CD4-positive, CD25-positive, alpha-beta regulatory T cell (primary cell): Measurements from ENCODE around the gene MTIF3. TPM values are rescaled to one million over a fixed set of nuclear protein-coding genes. Genes with fewer than 3 reads are reported as not detected.

ENCODE experiments used
- ATAC-seq, 2 donors: fragments of 150-1000 bp; cut with Tn5 transposase; one replicate each; pipeline ENCODE4 v1.10.0; 2021; ENCODE audit warnings: low read depth in 2 of 2, moderate number of reproducible peaks in 2 of 2, moderate library complexity in 1 of 2
- DNase-seq, 3 donors: peaks; one replicate each; pipeline versions ENCODE4 v3.0.0 to v3.0.0-alpha.2; 2012 to 2022; ENCODE audit warnings: mixed read lengths in 1 of 3
- H3K27ac ChIP-seq: one replicate; pipeline ENCODE4 v1.7.0; 2013; ENCODE audit warnings: mild to moderate bottlenecking, low read length; ENCODE audit not compliant: insufficient read depth, poor library complexity, severe bottlenecking
- H3K27me3 ChIP-seq: one replicate; pipeline ENCODE4 v1.7.0; 2013; ENCODE audit warnings: low read length; ENCODE audit not compliant: control insufficient read depth, insufficient read depth
- H3K36me3 ChIP-seq: one replicate; pipeline ENCODE4 v1.7.0; 2013; ENCODE audit warnings: mild to moderate bottlenecking, low read length, moderate library complexity; ENCODE audit not compliant: control insufficient read depth, insufficient read depth
- H3K4me1 ChIP-seq: 2 replicates; pipeline ENCODE4 v1.7.0; 2013; ENCODE audit warnings: mild to moderate bottlenecking, low read length; ENCODE audit not compliant: insufficient read depth, control insufficient read depth, poor library complexity, severe bottlenecking
- H3K4me3 ChIP-seq: one replicate; pipeline ENCODE4 v1.7.0; 2013; ENCODE audit warnings: low read depth, mild to moderate bottlenecking, low read length, moderate library complexity
- H3K9me3 ChIP-seq, 2 experiments: 1 replicate in 1 of 2; 2 replicates in 1 of 2; pipeline ENCODE4 v1.7.0; 2013; ENCODE audit warnings: low read length in 2 of 2, mild to moderate bottlenecking in 1 of 2, moderate library complexity in 1 of 2; ENCODE audit not compliant: control insufficient read depth in 2 of 2
- H3K27ac Mint-ChIP-seq, 3 donors: one replicate each; pipeline ENCODE4 v1.8.0; 2020 to 2022; ENCODE audit warnings: mild to moderate bottlenecking in 3 of 3, mixed read lengths in 3 of 3, moderate library complexity in 2 of 3
- H3K27me3 Mint-ChIP-seq: one replicate; pipeline ENCODE4 v1.8.0; 2022; ENCODE audit warnings: mild to moderate bottlenecking, mixed read lengths
- H3K36me3 Mint-ChIP-seq: one replicate; pipeline ENCODE4 v1.8.0; 2020; ENCODE audit warnings: mixed read lengths
- H3K4me1 Mint-ChIP-seq, 4 donors: one replicate each; pipeline ENCODE4 v1.8.0; 2020 to 2022; ENCODE audit warnings: mixed read lengths in 4 of 4, mild to moderate bottlenecking in 1 of 4
- H3K4me3 Mint-ChIP-seq, 4 donors: one replicate each; pipeline ENCODE4 v1.8.0; 2020 to 2022; ENCODE audit warnings: mild to moderate bottlenecking in 4 of 4, mixed read lengths in 4 of 4, moderate library complexity in 3 of 4
- H3K9me3 Mint-ChIP-seq, 7 donors: one replicate each; pipeline ENCODE4 v1.8.0; 2020 to 2022; ENCODE audit warnings: mixed read lengths in 7 of 7, mild to moderate bottlenecking in 3 of 7, moderate library complexity in 2 of 7
- polyA plus RNA-seq, 4 donors: library from polyadenylated mRNA; unstranded; fragments of 300-500 nt; fragmentation: Illumina TruSeq; gene quantifications; one replicate each; pipeline ENCODE4 v1.2.3, GENCODE V29; 2021
- total RNA-seq: library from RNA; stranded (reverse); gene quantifications from one replicate; pipeline ENCODE4 v1.2.3, GENCODE V29; 2022

Gene MTIF3
- total and polyA plus RNA-seq, 5 donors from 2014 or later = 48.9 to 114 (median 97.7) TPM

DNA sequence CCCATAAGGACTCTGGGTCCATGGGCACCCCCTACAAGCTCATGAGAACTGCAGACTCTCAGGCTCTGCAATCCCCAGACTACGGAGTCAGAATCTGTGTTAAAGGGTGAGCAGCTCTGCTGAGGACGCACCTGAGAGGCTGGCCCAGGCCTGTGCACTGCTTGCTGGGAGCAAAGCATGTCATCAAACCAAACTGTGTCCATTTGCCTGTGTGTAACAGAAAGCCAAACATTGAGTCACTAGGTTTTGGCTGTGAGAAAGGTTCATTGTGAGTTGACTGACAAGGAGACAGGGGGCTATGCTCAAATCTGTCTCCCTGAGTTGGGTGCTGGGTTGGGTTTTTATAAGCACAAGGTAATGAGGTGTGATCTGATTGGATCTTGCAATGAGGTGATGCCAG is 22.1 kb upstream of the MTIF3 start:
- DNase-seq (no peak), ATAC-seq (no peak)
- Histone ChIP-seq H3K36me3 (no peaks in the 10 kb centered on the region), H3K9me3 (no peaks in the 10 kb centered on the region), H3K27me3 (no peaks in the 10 kb centered on the region), H3K4me3 (no peak overlapping the region), H3K27ac (no peak overlapping the region), H3K4me1 (peaks cover 8% of the 10 kb centered on the region)
- no peak overlapping the region for H3K27ac Mint-ChIP-seq
- no peaks in the 10 kb centered on the region for H3K9me3 Mint-ChIP-seq
- peaks cover 3 to 11% (median 8%) of the 10 kb centered on the region in 4 donors for H3K4me1 Mint-ChIP-seq
- H3K4me3 Mint-ChIP-seq = no peak overlapping the region
- H3K36me3 Mint-ChIP-seq = no peaks in the 10 kb centered on the region
- H3K27me3 Mint-ChIP-seq = peaks cover 6% of the 10 kb centered on the region

DNA sequence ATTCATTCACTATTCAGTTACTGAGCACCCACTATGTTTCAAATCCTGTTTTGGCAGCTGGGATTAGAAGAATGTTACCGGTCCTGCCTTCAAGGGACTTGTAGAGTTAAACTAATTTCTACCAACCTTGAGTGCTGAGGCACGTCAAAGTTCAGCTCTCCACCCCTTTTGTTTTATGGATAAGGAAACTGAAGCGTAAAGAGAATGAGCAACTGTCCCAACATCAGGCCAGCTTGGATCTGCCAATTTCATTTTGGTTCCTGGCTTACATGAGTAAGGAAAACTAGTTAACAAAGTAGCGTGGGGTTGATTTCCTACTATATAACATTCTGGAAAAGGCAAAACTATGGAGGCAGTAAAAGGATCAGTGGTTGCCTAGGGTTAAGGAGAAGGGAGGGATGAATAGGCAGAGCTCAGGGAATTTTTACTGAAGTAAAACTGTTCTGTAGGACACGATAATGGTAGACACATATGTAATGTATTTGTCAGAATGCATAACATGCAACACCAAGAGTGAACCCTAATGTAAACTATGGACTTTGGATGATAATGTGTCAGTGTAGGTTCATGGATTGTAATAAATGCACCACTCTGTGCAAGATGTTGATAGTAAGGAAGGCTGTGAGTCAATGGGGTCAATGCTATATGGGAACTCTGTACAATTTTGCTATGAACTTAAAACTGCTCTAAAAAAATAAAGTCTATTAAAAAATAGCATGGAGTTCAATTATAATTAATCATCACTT is 19.9 kb upstream of the MTIF3 start:
- Mint-ChIP-seq H3K27me3 (peaks cover 6% of the 10 kb centered on the region), H3K9me3 (no peaks in the 10 kb centered on the region), H3K36me3 (no peaks in the 10 kb centered on the region), H3K4me3 (no peak overlapping the region), H3K27ac (no peak overlapping the region), H3K4me1 (peaks cover 0 to 9% (median under 1%) of the 10 kb centered on the region in 4 donors)
- no peaks in the 10 kb centered on the region for H3K9me3 ChIP-seq
- no peaks in the 10 kb centered on the region for H3K4me1 ChIP-seq
- DNase-seq (no peak), ATAC-seq (no peak)
- no peak overlapping the region for H3K27ac ChIP-seq
- no peak overlapping the region for H3K4me3 ChIP-seq
- H3K36me3 ChIP-seq = no peaks in the 10 kb centered on the region
- H3K27me3 ChIP-seq = no peaks in the 10 kb centered on the region

DNA sequence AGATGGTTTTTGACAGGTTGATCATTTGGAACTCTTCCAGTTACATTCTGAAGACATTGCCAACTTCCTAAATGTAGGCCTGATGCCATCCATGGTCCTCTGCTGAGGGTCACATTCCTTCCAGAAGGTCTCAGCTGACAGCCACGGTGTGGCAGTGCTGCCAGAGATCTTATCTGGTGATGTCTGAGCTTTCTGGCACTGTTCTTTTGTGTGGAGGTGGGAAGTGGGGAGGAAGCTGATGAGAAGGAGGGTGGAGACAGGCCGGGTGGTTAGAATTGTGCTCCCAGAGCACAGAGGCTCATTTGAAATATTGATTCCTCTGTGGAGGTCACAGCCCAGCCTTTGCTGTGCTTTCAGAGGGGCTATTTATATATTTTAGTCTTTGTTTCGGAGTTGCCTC is 16.1 kb upstream of the MTIF3 start:
- no peaks in the 10 kb centered on the region for H3K9me3 ChIP-seq
- DNase-seq (no peak), ATAC-seq (no peak)
- no peak overlapping the region for H3K27ac ChIP-seq
- no peaks in the 10 kb centered on the region for H3K27me3 ChIP-seq
- no peaks in the 10 kb centered on the region for H3K4me1 ChIP-seq
- Mint-ChIP-seq H3K27me3 (peaks cover 6% of the 10 kb centered on the region), H3K36me3 (no peaks in the 10 kb centered on the region), H3K4me1 (peaks cover 0 to 2% (median under 1%) of the 10 kb centered on the region in 4 donors), H3K9me3 (no peaks in the 10 kb centered on the region), H3K27ac (no peak overlapping the region), H3K4me3 (peak overlapping the region in 1 of 4 donors; percentile 44)
- no peaks in the 10 kb centered on the region for H3K36me3 ChIP-seq
- H3K4me3 ChIP-seq = no peak overlapping the region

GRCh38 chr13:27465611-27466010 is 15.2 kb upstream of the MTIF3 start:
- DNase-seq = no peak
- H3K9me3 Mint-ChIP-seq = no peaks in the 10 kb centered on the region
- no peak overlapping the region for H3K4me3 Mint-ChIP-seq
- H3K27ac ChIP-seq = no peak overlapping the region
- no peaks in the 10 kb centered on the region for H3K27me3 ChIP-seq
- no peaks in the 10 kb centered on the region for H3K9me3 ChIP-seq
- ATAC-seq = no peak
- no peaks in the 10 kb centered on the region for H3K4me1 ChIP-seq
- H3K36me3 ChIP-seq = no peaks in the 10 kb centered on the region
- H3K4me3 ChIP-seq = no peak overlapping the region
- H3K27me3 Mint-ChIP-seq = peaks cover 6% of the 10 kb centered on the region
- H3K4me1 Mint-ChIP-seq = peaks cover 0 to 2% (median under 1%) of the 10 kb centered on the region in 4 donors
- H3K27ac Mint-ChIP-seq = no peak overlapping the region
- no peaks in the 10 kb centered on the region for H3K36me3 Mint-ChIP-seq

GRCh38 chr13:27463500-27463899 is 13.1 kb upstream of the MTIF3 start:
- Histone ChIP-seq H3K36me3 (no peaks in the 10 kb centered on the region), H3K4me1 (no peaks in the 10 kb centered on the region), H3K4me3 (no peak overlapping the region), H3K27ac (no peak overlapping the region), H3K9me3 (no peaks in the 10 kb centered on the region), H3K27me3 (no peaks in the 10 kb centered on the region)
- Mint-ChIP-seq H3K4me3 (no peak overlapping the region), H3K4me1 (peaks cover 0 to 2% (median under 1%) of the 10 kb centered on the region in 4 donors), H3K36me3 (peaks cover 4% of the 10 kb centered on the region), H3K9me3 (no peaks in the 10 kb centered on the region), H3K27me3 (no peaks in the 10 kb centered on the region), H3K27ac (no peak overlapping the region)
- ATAC-seq (no peak), DNase-seq (no peak)

DNA sequence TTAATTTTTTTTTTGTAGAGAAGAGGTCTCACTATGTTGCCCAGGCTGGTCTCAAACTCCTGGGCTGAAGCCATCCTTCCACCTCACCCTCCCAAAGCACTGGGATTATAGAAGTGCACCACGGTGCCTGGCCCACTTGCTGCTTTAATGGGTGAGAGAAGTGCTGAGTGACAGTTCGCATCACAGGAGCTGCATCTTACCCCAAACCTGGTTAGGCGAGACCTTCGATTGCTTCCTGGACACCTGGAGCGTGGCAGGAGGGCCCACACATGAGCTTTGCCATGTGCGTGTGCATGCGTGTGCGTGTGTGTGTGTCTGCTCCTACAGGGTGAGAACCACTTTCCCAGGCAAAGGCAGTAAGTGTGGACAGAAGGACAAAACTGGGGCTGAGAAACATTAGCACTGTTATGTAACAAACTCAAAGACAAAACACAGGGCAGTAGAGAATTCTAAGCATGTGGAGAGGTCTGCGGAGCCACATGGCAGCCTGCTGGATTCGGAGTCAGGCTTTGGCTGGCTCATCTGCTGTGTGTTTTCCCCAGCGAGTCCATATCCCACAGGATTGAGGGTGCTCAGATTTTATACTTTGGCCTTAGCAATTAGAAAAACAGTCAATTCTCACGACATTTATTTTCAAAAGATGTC is 11.7 kb upstream of the MTIF3 start:
- Mint-ChIP-seq H3K9me3 (peaks cover 0 to 2% (median 0%) of the 10 kb centered on the region in 7 donors), H3K36me3 (peaks cover 4% of the 10 kb centered on the region), H3K4me1 (peaks cover 0 to 5% (median 3%) of the 10 kb centered on the region in 4 donors), H3K27me3 (no peaks in the 10 kb centered on the region), H3K4me3 (no peak overlapping the region), H3K27ac (no peak overlapping the region)
- no peaks in the 10 kb centered on the region for H3K36me3 ChIP-seq
- H3K27me3 ChIP-seq = no peaks in the 10 kb centered on the region
- no peaks in the 10 kb centered on the region for H3K4me1 ChIP-seq
- no peak overlapping the region for H3K27ac ChIP-seq
- no peak overlapping the region for H3K4me3 ChIP-seq
- DNase-seq = no peak
- H3K9me3 ChIP-seq = no peaks in the 10 kb centered on the region
- no peak for ATAC-seq

- Mint-ChIP-seq H3K27ac (peak overlapping the region; percentile 98 to 99 (median 98)), H3K4me3 (peak overlapping the region; percentile 90 to 98 (median 93)), H3K27me3 (peaks cover 3% of the 10 kb centered on the region), H3K9me3 (peaks cover 0 to 2% (median 0%) of the 10 kb centered on the region in 7 donors), H3K4me1 (peaks cover 12 to 46% (median 28%) of the 10 kb centered on the region in 4 donors), H3K36me3 (peaks cover 4% of the 10 kb centered on the region)
- Histone ChIP-seq H3K4me3 (peak overlapping the region; percentile 87), H3K9me3 (no peaks in the 10 kb centered on the region), H3K27ac (peak overlapping the region; percentile 79), H3K27me3 (no peaks in the 10 kb centered on the region), H3K4me1 (peaks cover 25% of the 10 kb centered on the region), H3K36me3 (no peaks in the 10 kb centered on the region)
- peak in 2 of 3 donors; percentile 50 to 62 for DNase-seq
- ATAC-seq = peak in 1 of 2 donors; percentile 29
Observed at GRCh38 chr13:27455331-27455855, 5.0 kb upstream of the MTIF3 start.
